Muscle of leg (tissue), 11 donors: ENCODE data around the gene TMEM270. TPM values are rescaled to one million over a fixed set of nuclear protein-coding genes. Genes with fewer than 3 reads are reported as not detected.
"Not testable (repeated sequence)": the region's sequence is repeated elsewhere in the genome, so short reads cannot be mapped to it uniquely, and the experiment has no call there.

ENCODE experiments used
- DNase-seq: peaks from one replicate; pipeline ENCODE4 v3.0.0; 2013
- H3K27ac ChIP-seq: one replicate; pipeline ENCODE4 v1.5.1; 2013; ENCODE audit warnings: mild to moderate bottlenecking, low read length, control low read depth
- H3K27me3 ChIP-seq: one replicate; pipeline ENCODE4 v1.6.1; 2013; ENCODE audit warnings: low read length; ENCODE audit not compliant: control insufficient read depth, insufficient read depth
- H3K36me3 ChIP-seq: one replicate; pipeline ENCODE4 v1.6.1; 2013; ENCODE audit warnings: low read length; ENCODE audit not compliant: control insufficient read depth, insufficient read depth
- H3K4me1 ChIP-seq: one replicate; pipeline ENCODE4 v1.6.1; 2013; ENCODE audit warnings: low read length; ENCODE audit not compliant: control insufficient read depth, insufficient read depth
- H3K4me3 ChIP-seq: one replicate; pipeline ENCODE4 v1.5.1; 2013; ENCODE audit warnings: low read length, control low read depth
- H3K9me3 ChIP-seq: replicated peaks from 2 replicates; pipeline ENCODE4 v1.6.1; 2013; ENCODE audit warnings: low read depth, low read length; ENCODE audit not compliant: control insufficient read depth
- WGBS: methylation state at CpG from one replicate; pipeline ENCODE4 v1.1.5; 2013; ENCODE audit warnings: missing lambda C conversion rate; ENCODE audit not compliant: insufficient coverage; 5-methylcytosine and 5-hydroxymethylcytosine counted together
- polyA plus RNA-seq, 8 donors: library from polyadenylated mRNA; unstranded; fragments of 120-200 nt; gene quantifications; one replicate each; pipeline versions ENCODE4 v1.2.1 to v1.2.3, GENCODE V29; 2013; ENCODE audit warnings: inconsistent platforms in 1 of 8, low replicate concordance in 1 of 8; ENCODE audit not compliant: insufficient read length in 8 of 8, insufficient read depth in 1 of 8
- total RNA-seq: library from RNA; stranded (reverse); fragments of 120-200 nt; gene quantifications from one replicate; pipeline ENCODE4 v1.2.4, GENCODE V29; 2013

TMEM270 gene
- total and polyA plus RNA-seq, 9 donors = not detected

DNA sequence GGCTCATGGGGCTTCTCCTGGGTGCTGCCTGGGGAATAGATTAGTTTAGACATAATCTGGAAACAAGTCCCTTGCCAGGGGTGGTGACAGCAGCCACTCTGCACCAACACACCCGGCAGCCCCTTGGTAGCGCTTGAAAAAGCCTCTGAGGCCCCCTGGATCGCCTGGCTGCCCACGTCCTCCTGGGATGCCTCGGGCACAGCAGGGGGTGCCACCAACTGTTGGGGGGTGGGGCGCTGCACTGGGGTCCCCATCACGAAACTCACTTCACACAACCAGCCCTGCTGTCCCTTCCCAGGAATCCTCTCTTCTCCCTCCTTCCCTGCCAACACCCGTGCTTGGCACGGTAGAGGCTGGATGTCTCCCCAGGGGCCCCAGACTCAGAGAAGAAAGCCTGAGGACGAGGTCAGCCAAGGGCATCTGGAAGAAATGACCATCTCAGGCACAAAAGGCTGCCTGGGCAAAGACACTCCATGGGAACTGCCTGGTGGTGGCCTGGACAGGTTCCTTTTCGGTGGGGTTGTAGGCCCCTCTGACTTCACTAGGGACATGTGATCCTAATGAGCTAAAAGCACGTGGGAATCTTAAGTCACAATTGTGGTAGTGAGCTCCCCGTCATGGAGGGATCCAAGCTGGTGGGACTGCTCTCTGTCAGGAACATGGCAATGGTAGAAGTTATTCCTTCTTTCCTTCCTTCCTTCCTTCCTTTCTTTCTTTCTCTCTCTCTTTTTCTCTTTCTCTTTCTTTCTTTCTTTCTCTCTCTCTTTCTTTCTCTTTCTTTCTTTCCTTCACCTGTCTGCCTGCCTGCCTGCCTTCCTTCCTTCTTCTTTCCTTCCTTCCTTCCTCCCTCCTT lies 11.3 kb downstream of the TMEM270 start:
- H3K4me1 ChIP-seq = peaks cover 34% of the 10 kb centered on the region
- no peak overlapping the region for H3K27ac ChIP-seq
- no peak overlapping the region for H3K4me3 ChIP-seq
- no peaks in the 10 kb centered on the region for H3K9me3 ChIP-seq
- no peaks in the 10 kb centered on the region for H3K27me3 ChIP-seq
- H3K36me3 ChIP-seq = no peaks in the 10 kb centered on the region
- 60% methylated on average over 5 of the region's 13 CpGs for WGBS
- DNase-seq = no peak

DNA sequence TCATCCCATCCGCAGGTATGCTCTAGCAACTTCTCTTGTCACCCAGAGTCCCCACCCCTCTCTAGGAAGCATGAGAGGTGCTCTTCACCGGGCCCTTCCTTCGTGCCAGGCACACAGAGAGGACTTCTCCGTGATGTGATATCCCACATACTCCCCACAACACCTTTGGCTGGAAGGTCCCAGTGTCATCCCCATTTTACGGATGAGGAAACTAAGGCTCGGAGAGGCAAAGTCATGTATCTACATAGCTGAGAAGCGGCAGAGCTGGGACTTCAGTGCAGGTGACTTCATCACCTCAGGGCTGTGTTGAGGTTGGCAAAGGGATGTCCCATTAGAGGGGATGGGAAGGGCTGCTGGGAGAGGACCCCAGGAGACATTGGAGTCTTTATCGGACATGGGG lies 15.4 kb downstream of the TMEM270 start:
- Histone ChIP-seq H3K4me3 (no peak overlapping the region), H3K27me3 (peaks cover 11% of the 10 kb centered on the region), H3K4me1 (peaks cover 25% of the 10 kb centered on the region), H3K27ac (no peak overlapping the region), H3K9me3 (no peaks in the 10 kb centered on the region), H3K36me3 (no peaks in the 10 kb centered on the region)
- 89% methylated on average over 8 of the region's 8 CpGs for WGBS
- DNase-seq = no peak

GRCh38 chr7:73876973-73877372 lies 16.0 kb downstream of the TMEM270 start:
- H3K27ac ChIP-seq = no peak overlapping the region
- DNase-seq = no peak
- peaks cover 24% of the 10 kb centered on the region for H3K4me1 ChIP-seq
- 78% methylated on average over 11 of the region's 12 CpGs for WGBS
- no peaks in the 10 kb centered on the region for H3K9me3 ChIP-seq
- H3K36me3 ChIP-seq = no peaks in the 10 kb centered on the region
- H3K4me3 ChIP-seq = no peak overlapping the region
- peaks cover 11% of the 10 kb centered on the region for H3K27me3 ChIP-seq

GRCh38 chr7:73879977-73880681 lies 19.2 kb downstream of the TMEM270 start:
- H3K27ac ChIP-seq = no peak overlapping the region
- no peaks in the 10 kb centered on the region for H3K9me3 ChIP-seq
- peaks cover 19% of the 10 kb centered on the region for H3K4me1 ChIP-seq
- no peak overlapping the region for H3K4me3 ChIP-seq
- 36% methylated on average over 6 of the region's 18 CpGs for WGBS
- H3K27me3 ChIP-seq = peaks cover 13% of the 10 kb centered on the region
- no peaks in the 10 kb centered on the region for H3K36me3 ChIP-seq
- no peak for DNase-seq

GRCh38 chr7:73880755-73881328 lies 19.9 kb downstream of the TMEM270 start:
- H3K4me3 ChIP-seq = no peak overlapping the region
- no peak for DNase-seq
- peak overlapping the region; percentile 16 for H3K27ac ChIP-seq
- peaks cover 20% of the 10 kb centered on the region for H3K4me1 ChIP-seq
- peaks cover 13% of the 10 kb centered on the region for H3K27me3 ChIP-seq
- 65% methylated on average over 10 of the region's 13 CpGs for WGBS
- H3K9me3 ChIP-seq = no peaks in the 10 kb centered on the region
- no peaks in the 10 kb centered on the region for H3K36me3 ChIP-seq

- Histone ChIP-seq H3K4me3 (no peak overlapping the region), H3K36me3 (no peaks in the 10 kb centered on the region), H3K9me3 (no peaks in the 10 kb centered on the region), H3K27me3 (peaks cover 13% of the 10 kb centered on the region), H3K27ac (peak overlapping the region; percentile 16), H3K4me1 (peaks cover 26% of the 10 kb centered on the region)
- no peak for DNase-seq
- WGBS = 0% methylated on average over 1 of the region's 5 CpGs
These were observed 20.5 kb downstream of the TMEM270 start for GRCh38 chr7:73881352-73882046.

DNA sequence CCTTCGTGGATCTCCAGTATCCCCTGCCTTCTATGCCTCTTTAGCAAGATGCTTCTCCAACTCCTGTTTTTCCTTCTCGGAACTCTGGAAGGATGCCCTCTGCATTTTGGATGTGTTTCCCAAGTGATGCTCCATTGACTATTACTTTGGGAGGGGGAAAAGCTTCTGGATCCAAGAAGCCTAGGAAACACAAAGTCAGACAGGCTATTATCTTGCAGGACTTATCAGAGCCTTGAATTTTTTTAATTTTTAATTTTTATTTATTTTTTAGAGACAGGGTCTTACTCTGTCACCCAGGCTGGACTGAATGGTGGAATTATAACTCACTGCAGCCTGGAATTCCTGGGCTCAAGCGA lies 21.1 kb downstream of the TMEM270 start:
- H3K36me3 ChIP-seq = no peaks in the 10 kb centered on the region
- WGBS = no CpG with 5 or more reads among the region's 3 CpGs
- H3K4me1 ChIP-seq = peaks cover 31% of the 10 kb centered on the region
- DNase-seq = peak; percentile 65
- H3K27me3 ChIP-seq = peaks cover 16% of the 10 kb centered on the region
- no peaks in the 10 kb centered on the region for H3K9me3 ChIP-seq
- no peak overlapping the region for H3K4me3 ChIP-seq
- H3K27ac ChIP-seq = no peak overlapping the region

DNA sequence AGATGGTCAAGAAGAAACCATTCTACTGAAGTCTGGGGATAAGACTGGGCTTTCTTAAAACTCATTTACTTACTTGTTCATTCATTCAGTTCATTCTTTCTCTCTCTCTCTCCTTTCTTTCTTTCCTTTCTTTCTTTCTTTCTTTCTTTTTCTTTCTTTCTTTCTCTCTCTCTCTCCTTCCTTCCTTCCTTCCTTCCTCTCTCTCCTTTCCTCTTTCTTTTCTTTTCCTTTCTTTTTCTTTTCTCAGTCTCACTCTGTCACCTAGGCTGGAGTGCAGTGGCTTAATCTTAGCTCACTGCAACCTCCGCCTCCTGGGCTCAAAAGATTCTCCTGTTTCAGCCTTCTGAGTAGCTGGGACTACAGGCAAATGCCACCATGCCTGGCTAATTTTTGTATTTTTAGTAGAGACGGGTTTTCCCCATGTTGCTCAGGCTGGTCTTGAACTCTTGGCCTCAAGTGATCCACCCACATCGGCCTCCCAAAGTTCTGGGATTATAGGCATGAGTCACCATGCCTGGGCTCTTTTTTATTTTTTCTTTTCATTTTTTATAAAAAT lies 24.0 kb downstream of the TMEM270 start:
- WGBS = 100% methylated on average over 1 of the region's 3 CpGs
- Histone ChIP-seq H3K27me3 (peaks cover 18% of the 10 kb centered on the region), H3K4me1 (peaks cover 36% of the 10 kb centered on the region)
- H3K4me3 ChIP-seq, H3K36me3 ChIP-seq, DNase-seq, H3K27ac ChIP-seq, H3K9me3 ChIP-seq: not testable (repeated sequence)

GRCh38 chr7:73885433-73885974 lies 24.5 kb downstream of the TMEM270 start:
- no peaks in the 10 kb centered on the region for H3K9me3 ChIP-seq
- WGBS = no CpG with 5 or more reads among the region's 3 CpGs
- no peaks in the 10 kb centered on the region for H3K36me3 ChIP-seq
- H3K27me3 ChIP-seq = peaks cover 18% of the 10 kb centered on the region
- no peak for DNase-seq
- no peak overlapping the region for H3K4me3 ChIP-seq
- H3K27ac ChIP-seq = no peak overlapping the region
- H3K4me1 ChIP-seq = peaks cover 36% of the 10 kb centered on the region
